NCI-H524 treated with DMSO at 0.1 percent for 48 hours (cell line): ENCODE results near the gene CCDC192.
A peak's percentile ranks its signal among the peaks of the same experiment; 100 is the strongest.
"Not testable (repeated sequence)": the region's sequence is repeated elsewhere in the genome, so short reads cannot be mapped to it uniquely, and the experiment has no call there.

Experiments used
- DNase-seq: peaks from one replicate; lab custom pipeline; 2025; lab: John Stamatoyannopoulos, UW

CCDC192 gene

DNA sequence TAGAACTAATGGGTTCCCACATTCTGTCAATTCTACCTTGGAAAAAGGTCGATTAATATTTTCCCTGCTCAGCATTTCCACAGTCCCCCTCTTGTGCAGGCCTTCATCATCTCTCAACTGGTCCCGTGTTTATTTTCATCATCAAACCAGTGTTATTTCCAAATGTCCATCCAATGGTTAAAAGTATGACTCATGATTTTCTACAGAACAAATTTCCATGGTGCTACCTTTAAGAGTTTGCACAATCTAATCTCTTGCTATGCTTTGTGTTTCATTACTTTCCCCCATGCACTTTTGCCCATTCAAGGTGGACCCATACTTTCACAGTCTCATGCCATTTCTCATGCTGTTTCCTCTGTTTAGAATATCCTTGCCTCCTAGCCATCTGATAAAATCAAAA, 143.7 kb downstream of the CCDC192 start:
- no peak for DNase-seq

DNA sequence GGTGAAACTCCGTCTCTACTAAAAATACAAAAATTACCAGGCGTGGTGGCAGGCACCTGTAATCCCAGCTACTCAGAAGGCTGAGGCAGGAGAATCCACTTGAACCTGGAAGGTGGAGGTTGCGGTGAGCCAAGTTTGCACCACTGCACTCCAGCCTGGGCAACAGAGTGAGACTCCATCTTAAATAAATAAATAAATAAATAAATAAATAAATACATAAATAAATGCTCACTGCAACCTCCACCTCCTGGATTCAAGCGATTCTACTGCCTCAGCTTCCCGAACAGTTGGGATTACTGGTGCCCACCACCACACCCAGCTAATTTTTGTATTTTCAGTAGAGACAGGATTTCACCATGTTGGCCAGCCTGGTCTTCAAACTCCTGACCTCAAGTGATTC, 144.4 kb downstream of the CCDC192 start:
- not testable (repeated sequence) for DNase-seq

DNA sequence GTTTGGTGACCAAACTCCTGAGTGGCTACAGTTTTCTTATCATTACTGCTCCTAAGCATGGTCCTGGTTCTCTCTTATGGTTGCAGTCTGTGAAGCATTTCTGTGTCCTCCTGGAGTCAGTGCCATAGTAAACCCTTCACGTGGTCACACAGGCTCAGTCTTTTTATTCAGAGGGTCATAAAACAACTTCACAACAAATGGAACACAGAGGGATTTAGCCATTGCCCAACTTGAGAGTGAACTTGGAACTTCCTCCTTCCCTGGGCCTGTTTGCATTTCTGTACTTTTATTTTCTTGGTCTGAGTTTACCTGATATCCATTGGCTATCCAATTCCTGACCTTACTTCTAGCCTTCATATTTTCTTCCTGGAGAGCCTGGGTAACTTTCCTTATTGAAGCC, 144.9 kb downstream of the CCDC192 start:
- no peak for DNase-seq

DNA sequence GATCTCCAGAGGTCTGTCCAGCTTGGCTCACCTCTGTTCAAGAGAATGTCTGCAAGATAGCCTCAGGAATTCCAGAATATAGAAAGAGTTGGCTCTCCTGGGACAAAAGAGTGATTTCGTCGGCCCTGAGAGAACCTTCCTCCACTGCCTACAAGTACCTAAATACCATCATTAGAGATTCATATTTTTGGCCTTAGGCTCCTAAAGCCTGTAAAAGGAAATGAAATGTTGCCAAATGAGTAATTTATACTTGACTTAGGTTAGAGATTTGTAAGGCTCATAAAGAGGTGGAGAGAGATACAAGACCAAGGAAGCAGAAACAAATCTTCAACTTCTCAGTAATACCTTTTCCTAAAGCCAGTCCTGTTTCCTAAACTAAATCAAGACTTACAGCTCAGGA, 146.2 kb downstream of the CCDC192 start:
- no peak for DNase-seq

DNA sequence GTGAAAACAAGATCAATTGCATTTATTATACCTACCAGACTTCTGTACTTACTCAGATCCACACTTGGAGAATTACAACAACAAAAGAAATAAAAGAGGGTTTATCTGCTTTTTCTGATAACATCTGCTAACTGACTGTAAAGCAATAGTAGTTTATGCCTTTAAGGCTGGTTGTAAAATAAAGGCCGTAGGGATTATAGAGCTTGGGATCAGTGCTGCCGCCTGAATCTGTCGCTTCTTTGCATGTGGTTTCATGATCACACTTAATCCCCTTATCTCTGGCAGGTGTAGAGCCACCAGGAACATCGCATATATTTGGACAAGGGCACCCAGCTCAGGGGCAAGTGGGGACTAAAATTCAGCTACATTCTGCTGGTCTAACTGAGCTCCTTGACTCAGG, 146.7 kb downstream of the CCDC192 start:
- peak; percentile 72 for DNase-seq

DNA sequence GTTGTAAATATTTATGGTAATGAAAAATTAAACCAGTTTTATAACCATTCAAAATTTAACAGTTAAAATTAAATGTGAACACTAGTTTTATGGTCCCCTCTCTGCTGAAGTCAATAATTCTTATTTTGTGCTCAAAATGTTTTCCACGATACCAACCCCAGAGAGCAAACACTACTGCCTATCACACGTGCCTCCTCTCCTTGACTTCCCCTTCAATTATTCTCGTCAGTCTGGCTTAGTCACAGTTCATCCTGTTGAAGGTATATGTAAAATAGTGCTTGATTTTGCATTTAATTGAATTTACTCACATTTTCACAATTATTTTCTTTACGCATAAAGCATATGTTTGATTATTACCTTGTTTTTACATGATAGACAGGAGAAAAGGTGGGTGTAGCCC, 148.8 kb downstream of the CCDC192 start:
- DNase-seq: no peak

DNA sequence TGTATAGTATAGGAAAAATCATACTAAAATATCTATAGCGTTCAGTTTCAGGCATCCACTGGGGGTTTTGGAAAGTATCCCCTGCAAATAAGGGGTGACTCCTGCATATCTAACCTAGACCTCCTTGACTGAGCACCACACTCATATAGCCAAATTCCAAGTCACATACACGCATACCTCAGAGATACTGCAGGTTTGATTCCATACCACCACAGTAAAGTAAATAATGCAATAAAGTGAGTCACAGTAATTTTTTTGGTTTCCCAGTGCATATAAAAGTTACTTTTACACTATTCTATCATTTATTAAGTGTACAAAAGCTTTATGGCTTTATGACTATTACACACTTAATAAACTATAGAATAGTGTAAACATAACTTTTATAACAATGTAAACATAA, 151.3 kb downstream of the CCDC192 start:
- DNase-seq: no peak

DNA sequence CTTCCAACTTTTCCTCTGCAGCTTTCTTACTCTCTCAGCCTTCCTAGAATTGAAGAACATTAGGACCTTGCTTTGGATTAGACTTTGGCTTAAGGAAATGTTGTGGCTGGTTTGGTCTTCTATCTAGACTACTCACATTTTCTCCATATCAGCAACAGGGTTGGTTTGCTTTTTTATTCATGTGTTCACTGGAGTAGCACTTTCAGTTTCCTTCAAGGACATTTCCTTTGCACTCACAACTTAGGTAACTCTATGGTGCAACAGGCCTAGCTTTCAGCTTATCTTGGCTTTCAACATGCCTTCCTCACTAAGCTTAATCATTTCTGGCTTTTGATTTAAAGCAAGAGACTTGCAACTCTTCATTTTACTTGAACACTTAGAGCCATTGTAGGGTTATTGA, 153.1 kb downstream of the CCDC192 start:
- no peak for DNase-seq

DNA sequence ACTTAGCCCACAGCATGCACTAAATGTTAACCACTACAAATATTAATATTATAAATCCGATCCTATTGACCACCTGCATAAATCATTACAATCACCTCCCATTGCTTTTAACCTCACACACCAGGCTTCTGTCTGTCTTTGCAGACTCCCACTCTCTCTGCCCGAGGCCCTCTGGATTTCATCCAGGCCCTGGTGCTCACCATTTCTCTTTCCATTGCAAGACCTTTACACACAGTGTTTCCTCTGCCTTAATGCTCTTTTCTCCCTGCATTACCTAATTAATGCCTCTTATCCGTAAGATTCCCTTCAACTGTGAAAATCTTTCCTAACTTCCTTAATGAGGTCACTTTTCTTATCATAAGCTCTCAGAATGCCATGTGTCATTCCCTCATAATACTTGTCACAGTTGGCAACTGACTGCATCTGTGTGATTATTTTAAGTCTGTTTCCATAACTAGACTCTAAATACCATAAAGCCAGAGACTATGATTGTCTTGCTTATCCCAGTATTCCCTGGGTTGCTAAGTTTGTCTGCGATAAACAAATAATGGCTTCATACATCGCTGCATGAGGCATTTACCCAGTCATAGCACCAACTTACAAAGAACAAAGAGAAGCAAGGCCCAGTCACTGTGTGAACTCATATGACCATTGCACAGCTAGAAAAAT, 155.1 kb downstream of the CCDC192 start:
- DNase-seq: no peak

DNA sequence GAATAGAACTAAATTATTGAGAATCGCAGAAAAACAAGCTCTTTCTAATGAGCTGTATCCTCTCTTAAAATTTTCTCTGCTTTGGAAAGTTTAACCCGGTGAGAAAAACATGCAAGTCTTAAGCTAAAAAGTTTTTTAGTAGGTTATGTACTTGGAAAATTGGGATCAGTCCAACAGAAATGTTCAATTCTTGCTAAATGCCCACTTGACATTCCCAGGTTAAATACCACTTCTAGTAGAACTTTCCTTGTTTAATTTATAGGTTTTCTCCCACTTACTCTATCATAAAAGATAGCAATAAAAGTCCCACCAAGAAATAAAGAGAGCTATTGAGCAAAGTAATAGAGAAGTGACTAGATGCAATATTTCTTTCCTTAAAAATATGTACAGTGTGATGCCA, 157.1 kb downstream of the CCDC192 start:
- no peak for DNase-seq

DNA sequence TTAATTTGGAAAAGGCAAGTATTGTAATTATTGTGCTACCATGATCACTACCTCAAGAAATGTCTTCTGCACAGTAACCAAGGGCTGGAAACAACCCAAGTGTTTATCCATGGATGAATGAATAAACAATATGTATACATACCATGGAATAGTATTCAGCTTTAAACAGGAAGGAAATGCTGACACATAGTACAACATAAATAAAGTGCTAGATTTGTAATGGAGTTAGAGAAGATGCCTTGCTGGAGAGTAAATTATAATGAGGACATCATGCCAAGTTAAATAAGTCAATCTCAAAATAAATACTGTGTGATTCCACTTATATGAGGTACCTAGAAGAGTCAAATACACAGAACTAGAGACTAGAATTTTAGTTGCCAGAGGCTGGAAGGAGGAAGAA, 160.0 kb downstream of the CCDC192 start:
- no peak for DNase-seq

DNA sequence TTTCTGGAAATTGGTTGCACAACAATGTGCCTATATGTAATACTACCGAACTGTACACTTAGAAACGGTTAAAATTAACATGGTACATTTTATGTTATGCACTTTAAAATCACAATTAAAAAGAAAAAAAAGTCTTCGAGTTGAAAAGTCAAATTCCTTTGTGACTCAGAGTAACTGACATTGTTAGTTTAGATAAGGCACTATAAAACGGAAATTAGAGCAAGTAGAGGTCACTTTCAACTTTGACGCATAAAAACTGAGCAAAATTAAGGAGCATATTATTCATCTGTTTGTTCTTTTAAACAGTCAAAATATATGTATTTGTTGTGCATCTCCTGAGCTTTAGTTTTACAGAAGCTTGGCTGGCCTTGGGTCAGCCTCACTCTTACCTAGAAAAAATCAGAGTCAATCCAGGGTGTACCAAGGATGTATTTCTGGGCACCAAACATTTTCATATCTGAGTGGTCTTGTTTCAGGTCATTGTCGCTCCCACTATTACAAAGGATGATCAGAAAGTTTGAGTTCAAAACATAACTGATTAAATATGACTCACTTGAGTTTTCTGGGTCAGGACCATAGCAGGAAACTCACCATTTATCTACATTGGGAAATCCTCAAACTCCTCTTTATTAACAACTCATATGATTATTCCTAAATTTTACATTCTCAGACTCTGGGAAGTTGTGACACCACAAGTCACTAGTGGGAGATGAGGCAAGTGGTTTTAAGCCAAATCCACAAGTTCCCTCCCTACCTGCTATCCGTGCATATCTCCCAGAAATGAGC, 160.6 kb downstream of the CCDC192 start:
- no peak for DNase-seq

DNA sequence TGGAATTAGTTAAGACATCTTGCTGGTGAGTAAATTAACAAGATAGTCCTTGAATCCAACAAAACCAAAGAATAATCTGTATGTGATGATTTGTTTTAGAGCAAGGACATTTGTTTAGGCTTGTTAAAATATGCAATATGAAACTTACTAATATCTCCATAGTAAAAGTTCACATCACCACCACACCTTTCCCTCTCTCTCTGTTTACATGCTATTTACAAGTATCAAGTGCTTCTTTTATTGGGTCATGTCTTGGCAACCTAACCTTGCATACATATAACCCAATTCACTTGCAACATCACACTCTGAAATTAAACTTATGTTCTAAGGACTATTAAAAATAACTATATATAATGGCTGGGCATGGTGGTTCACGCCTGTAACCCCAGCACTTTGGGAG, 161.3 kb downstream of the CCDC192 start:
- DNase-seq: no peak

DNA sequence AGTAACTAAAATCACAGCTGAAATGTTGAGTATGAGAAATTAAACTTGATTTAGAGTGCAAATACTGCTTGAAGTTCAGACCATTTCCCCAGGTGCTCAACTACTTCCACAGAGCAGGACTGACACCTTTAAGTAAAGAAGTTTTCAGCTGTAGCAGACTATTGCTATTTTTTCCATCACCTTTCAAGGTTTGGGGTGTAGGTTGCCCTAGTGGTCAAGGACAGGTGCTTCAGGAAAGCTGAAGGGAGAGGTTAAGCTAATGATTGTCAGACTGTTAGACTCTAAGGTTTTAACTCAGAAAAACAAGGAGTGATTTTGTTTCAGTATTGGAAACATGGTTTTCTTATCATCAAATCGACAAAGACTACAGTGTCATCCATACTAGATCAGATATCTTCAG, 162.1 kb downstream of the CCDC192 start:
- DNase-seq: no peak

DNA sequence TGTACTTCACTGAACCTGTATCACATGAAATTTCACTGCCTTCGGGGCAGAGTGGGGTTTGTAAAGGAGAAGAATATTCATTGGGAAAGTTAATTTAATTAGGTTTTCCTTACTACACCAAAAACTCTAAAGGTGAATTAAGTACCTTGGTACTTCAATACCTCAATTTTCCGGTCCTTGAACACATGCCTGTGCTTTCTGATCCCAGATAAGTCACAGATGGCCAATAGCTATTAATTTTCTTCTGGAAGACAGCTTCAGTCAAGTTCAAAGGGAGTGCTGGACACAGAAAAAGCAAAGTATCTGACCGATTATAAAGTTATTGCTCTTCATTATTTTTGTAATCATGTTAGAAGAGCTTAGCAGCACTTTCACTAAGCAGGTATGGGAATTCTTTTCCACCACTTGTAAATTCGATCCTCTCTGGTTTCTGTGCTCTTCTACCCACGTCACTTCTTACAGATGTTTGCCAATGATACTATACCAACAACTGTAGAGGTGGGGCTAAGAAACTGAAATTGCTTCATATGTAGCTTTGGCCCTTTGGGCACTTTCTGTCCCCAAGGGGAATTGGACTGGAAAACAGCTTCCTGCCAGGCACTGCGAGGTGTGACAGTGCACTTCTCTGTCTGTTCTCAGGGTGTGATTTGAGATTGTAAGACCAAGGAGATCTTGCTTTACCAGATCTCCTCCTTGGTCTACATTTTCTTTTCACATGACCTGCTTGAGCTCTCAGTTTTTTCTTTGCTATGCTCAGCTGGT, 164.0 kb downstream of the CCDC192 start:
- DNase-seq: peak; percentile 49

DNA sequence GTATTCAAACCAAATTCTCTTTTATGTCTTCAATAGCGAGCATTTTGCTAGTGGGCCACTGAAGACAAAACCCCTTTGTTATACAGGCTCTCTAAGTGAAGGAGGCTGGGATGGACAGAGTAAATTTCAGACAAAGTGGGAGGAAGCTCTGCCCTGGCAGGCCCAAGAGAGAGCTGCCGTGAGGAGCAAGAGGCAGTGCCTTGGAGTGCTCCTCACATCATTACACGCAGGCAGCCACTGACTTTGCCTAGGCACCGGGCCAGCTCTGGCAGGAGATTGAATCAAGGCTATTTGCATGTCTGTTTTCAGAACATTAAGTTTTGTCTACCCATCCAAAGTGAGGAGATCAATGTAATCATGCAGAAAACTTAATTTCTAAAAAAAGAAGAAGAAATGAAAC, 167.7 kb downstream of the CCDC192 start:
- DNase-seq: no peak

DNA sequence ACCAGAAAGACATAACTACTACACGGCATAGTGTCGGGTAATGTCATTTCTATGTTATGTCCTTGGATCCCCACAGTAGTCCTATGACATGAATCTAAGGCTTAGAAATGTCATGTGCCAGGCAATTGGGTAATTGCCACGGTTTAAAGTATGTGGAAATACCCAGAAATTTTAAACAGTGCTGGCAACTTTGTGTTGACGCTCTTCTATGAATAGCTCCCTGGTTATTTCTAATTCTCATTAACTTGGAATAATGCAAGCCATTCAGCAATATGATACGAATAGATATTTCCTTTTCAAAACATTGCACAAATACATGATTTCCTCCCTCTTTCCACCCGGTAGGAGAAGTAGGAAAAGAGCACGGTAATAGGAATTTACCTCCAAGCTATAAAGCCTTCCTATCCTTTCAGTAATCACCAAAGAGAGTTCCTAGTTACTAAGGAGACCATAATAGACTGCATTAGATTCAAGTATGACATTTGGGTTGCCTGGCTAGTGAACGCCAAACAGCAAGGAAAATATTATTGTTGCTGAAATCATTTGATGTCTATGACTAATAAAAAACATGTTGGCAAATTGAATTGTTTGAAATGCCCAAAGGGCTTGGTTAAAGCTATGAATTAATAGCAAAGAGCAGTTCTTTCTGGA, 168.4 kb downstream of the CCDC192 start:
- DNase-seq: no peak

DNA sequence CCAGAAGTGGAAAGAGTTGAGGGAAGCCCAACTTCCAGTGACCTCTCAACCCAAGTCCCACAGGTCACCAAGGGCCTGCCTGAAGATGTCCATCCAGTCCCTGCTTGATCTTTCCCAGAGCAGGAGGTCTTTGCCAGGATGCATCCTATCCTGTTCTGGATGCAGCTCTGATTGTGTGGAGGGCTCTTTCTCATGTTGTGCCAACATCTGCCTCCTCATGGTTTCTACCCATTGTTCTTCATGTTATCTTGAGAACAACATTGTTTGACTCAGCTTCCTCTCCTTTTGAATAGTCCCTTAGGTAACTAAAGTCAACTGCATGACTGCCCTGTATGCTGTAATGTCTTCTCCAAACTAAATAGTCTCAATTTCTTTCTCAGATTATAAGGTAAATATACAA, 169.3 kb downstream of the CCDC192 start:
- DNase-seq: no peak

DNA sequence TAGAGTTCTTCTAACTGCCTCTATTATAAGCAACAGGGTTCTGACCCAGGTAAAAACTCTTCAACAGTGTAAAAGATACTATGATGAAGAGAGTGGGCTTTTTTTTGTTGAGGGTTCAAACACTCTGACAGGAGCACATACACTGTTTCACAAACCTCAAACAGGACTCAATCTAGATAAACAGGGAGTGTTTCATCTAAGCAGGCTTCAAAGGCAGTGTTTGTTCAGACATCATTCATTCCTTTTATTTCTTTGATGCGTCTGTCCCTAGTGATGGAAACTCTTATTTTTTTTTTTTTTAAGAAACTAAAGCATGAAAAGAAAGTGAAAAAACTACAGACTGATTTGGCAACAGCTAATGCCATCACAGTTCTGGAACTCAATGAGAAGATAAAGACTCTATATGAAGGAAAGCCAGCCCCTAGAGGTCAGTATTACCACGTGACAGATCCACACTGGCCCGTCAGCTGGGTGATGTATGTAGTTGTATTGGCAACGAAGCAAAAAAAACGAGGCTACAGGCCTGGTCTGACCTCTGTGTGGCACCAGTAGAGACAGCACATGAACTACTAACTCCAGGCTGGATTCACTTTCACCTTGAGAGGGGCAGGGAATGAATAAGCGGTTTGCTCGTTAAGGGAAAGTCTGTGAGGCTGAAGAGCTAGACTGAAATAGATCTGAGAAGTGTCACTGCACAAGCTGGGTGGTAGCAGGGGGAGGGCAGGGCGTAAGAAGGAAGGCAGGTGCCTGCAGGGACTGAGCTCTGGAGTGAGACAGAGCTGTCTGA, 172.2 kb downstream of the CCDC192 start:
- peak; percentile 69 for DNase-seq

DNA sequence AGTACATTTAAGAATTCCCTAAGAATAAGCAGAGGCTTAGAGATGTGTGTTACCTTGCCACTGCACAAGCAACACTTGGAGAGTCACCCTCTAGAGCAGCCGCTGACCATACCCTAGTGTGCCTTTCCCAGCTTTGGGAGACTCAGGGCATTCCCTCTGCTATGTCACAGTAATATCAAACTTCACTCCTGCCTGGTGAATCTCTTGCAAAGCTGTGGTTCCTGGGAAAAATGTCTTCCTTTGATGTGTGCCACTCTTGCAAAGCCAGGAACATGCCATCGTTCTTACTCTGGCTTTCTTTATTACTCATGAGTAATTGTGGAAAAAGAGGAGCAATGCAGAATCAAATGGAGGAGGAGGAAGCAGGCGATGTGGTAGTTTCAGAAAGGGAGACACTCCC, 173.2 kb downstream of the CCDC192 start:
- no peak for DNase-seq

DNA sequence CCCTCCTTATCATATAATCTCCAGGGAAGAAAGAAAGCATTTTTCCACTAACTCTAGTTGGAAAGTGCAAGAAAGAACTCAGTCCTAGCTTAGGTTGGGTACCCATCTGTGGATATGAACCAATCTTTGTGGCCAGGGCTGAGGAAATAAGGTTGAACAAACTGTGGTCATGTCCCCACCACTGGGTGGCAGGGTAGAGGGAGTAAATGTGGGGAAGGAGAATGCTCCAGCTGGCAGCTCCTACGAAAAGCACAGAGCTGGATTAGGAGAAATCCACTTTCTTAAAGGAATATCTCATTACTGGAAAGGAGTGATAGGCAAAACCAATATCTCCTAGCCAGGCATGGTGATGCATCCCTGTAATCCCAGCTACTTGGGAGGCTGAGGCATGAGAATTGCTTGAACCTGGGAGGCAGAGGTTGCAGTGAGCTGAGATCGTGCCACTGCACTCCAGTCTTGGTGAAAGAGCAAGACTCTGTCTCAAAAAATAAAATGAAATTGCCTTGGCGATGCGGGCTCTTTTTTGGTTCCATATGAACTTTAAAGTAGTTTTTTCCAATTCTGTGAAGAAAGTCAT, 175.1 kb downstream of the CCDC192 start:
- peak; percentile 26 for DNase-seq
